K562 (cell line): ENCODE data around the gene NPAS3. TPM values are rescaled to one million over a fixed set of nuclear protein-coding genes. Genes with fewer than 3 reads are reported as not detected.

Experiments used
- ATAC-seq: fragments of 200-7000 bp; cut with Tn5 transposase; 3 replicates; pipeline ENCODE4 v1.9.1; 2020; ENCODE audit warnings: moderate library complexity
- BruUV-seq: library from RNA; stranded (reverse); fragments of 400-500 nt; replicated peaks from 2 replicates; lab custom pipeline; 2021; lab: Mats Ljungman, UMichigan
- CTCF ChIA-PET: fragments of 300-600 bp; formaldehyde crosslinking; extraction: SDS; loops from one replicate; lab custom pipeline; 2021; ENCODE audit warnings: low intra/inter-chr PET ratio; lab: Yijun Ruan, JAX
- POLR2A ChIA-PET: fragments of 300-600, 350-650 bp; sonication (Branson Sonifier 250); formaldehyde crosslinking; extraction: SDS; loops from one replicate; lab custom pipeline; 2021; ENCODE audit warnings: antibody characterized with exemption, inconsistent platforms; lab: Yijun Ruan, JAX
- DNase-seq, 4 experiments: peaks; one replicate each; pipeline versions ENCODE4 v3.0.0 to v3.0.0-alpha.2; 2011 to 2018; ENCODE audit warnings: low spot score in 3 of 4, mixed read lengths in 3 of 4; ENCODE audit errors: extremely low read depth in 1 of 4
- FAIRE-seq: peaks from 2 replicates; lab custom pipeline; 2011; peaks lifted over from hg19 to GRCh38; lab: Jason Lieb, UNC
- H2AFZ ChIP-seq: 2 replicates; pipeline ENCODE4 v1.6.0; 2011; ENCODE audit warnings: low read depth, low read length, control low read depth, inconsistent platforms
- H3K27ac ChIP-seq: fragments of 200-600 bp; 3 replicates; pipeline ENCODE4 v1.8.0; 2011; ENCODE audit warnings: low read depth, mild to moderate bottlenecking, control low read depth, inconsistent platforms, low read length, moderate library complexity, mixed read lengths; ENCODE audit errors: extremely low read depth
- H3K27me3 ChIP-seq, 2 experiments: fragments of 300-600 bp in 1 of 2; 2 replicates in 1 of 2; 3 replicates in 1 of 2; pipeline versions ENCODE4 v1.6.0 to v1.8.0; 2011; ENCODE audit warnings: inconsistent platforms in 2 of 2, low read length in 2 of 2, mild to moderate bottlenecking in 1 of 2, mixed read lengths in 1 of 2, moderate library complexity in 1 of 2; ENCODE audit not compliant: control insufficient read depth in 2 of 2, insufficient read depth in 2 of 2
- H3K36me3 ChIP-seq: fragments of 300-600 bp; 3 replicates; pipeline ENCODE4 v1.8.0; 2011; ENCODE audit warnings: mild to moderate bottlenecking, low read length, inconsistent platforms; ENCODE audit not compliant: control insufficient read depth, insufficient read depth
- H3K4me1 ChIP-seq, 2 experiments: fragments of 200-600 bp in 1 of 2; replicated peaks in 1 of 2; 2 replicates in 1 of 2; 3 replicates in 1 of 2; pipeline versions ENCODE4 v1.5.1 to v1.8.0; 2011; ENCODE audit warnings: inconsistent platforms in 2 of 2, low read length in 2 of 2, mild to moderate bottlenecking in 1 of 2, mixed read lengths in 1 of 2, moderate library complexity in 1 of 2; ENCODE audit not compliant: control insufficient read depth in 2 of 2, insufficient read depth in 2 of 2
- H3K4me2 ChIP-seq: 2 replicates; pipeline ENCODE4 v1.6.1; 2011; ENCODE audit warnings: low read length, control low read depth, inconsistent platforms, mixed read lengths; ENCODE audit not compliant: insufficient read depth
- H3K4me3 ChIP-seq: fragments of 200-600 bp; sonication (generic), shearing (Covaris generic); 2 replicates; pipeline ENCODE4 v1.5.1; 2016; ENCODE audit warnings: control low read depth, inconsistent platforms
- H3K79me2 ChIP-seq: fragments of 200-600 bp; 3 replicates; pipeline ENCODE4 v1.8.0; 2011; ENCODE audit warnings: low read length, inconsistent platforms; ENCODE audit not compliant: control insufficient read depth, insufficient read depth
- H3K9ac ChIP-seq, 2 experiments: 2 replicates each; pipeline versions ENCODE4 v1.6.0 to v1.6.1; 2011; ENCODE audit warnings: low read depth in 2 of 2, low read length in 2 of 2, control low read depth in 1 of 2, inconsistent platforms in 1 of 2, mild to moderate bottlenecking in 1 of 2, mixed read lengths in 1 of 2; ENCODE audit not compliant: insufficient read depth in 1 of 2
- H3K9me1 ChIP-seq: one replicate; pipeline ENCODE4 v1.6.0; 2011; ENCODE audit warnings: inconsistent platforms, mild to moderate bottlenecking, low read length, moderate library complexity; ENCODE audit not compliant: control insufficient read depth, insufficient read depth
- H3K9me3 ChIP-seq: replicated peaks from 2 replicates; pipeline ENCODE4 v1.5.1; 2011; ENCODE audit warnings: low read depth, low read length, inconsistent platforms; ENCODE audit not compliant: control insufficient read depth, insufficient read depth
- H4K20me1 ChIP-seq: replicated peaks from 2 replicates; pipeline ENCODE4 v1.6.1; 2011; ENCODE audit warnings: low read length, inconsistent platforms, mixed read lengths; ENCODE audit not compliant: control insufficient read depth, insufficient read depth
- ATF2 ChIP-seq: sonication (generic); formaldehyde crosslinking; IDR thresholded peaks from 2 replicates; pipeline ENCODE4 v1.8.1; 2022; ENCODE audit warnings: missing genetic modification reagents
- CREBBP ChIP-seq: IDR thresholded peaks from one replicate; pipeline ENCODE4 v1.6.1; 2012; ENCODE audit warnings: low read depth, mild to moderate bottlenecking, control low read depth, inconsistent platforms, low read length
- ILF3 ChIP-seq: fragments of 450-650 bp; IDR thresholded peaks from 2 replicates; pipeline ENCODE4 v1.6.1; 2018; ENCODE audit warnings: antibody characterized with exemption, mild to moderate bottlenecking, moderate library complexity, borderline replicate concordance
- IRF1 ChIP-seq: sonication (generic); formaldehyde crosslinking; IDR thresholded peaks from 2 replicates; pipeline ENCODE4 v1.8.0; 2022; ENCODE audit warnings: missing genetic modification reagents, mild to moderate bottlenecking, borderline replicate concordance
- KDM2B ChIP-seq: fragments of 250-450 bp; sonication (Bioruptor Pico); IDR thresholded peaks from 2 replicates; pipeline ENCODE4 v1.8.0; 2021; ENCODE audit warnings: mild to moderate bottlenecking, moderate library complexity
- MAFK ChIP-seq: IDR thresholded peaks from 2 replicates; pipeline ENCODE4 v1.6.1; 2011; ENCODE audit warnings: low read length, improper control_type of control experiment
- MYNN ChIP-seq, 2 experiments: sonication (generic); formaldehyde crosslinking in 1 of 2; IDR thresholded peaks; 2 replicates each; pipeline versions ENCODE4 v1.5.0 to v1.6.1; 2016 to 2020; ENCODE audit warnings: antibody characterized with exemption in 1 of 2, missing genetic modification reagents in 1 of 2
- NFE2L1 ChIP-seq: fragments of 450-650 bp; IDR thresholded peaks from 2 replicates; pipeline ENCODE4 v1.6.1; 2016; ENCODE audit warnings: missing genetic modification characterization, low read depth, mild to moderate bottlenecking, missing compliant biosample characterization, moderate library complexity, borderline replicate concordance
- POU5F1 ChIP-seq: fragments of 150-350 bp; IDR thresholded peaks from 2 replicates; pipeline ENCODE4 v1.6.1; 2014; ENCODE audit warnings: borderline replicate concordance, low read length, low read depth, mild to moderate bottlenecking; ENCODE audit not compliant: partially characterized antibody
- SAFB ChIP-seq: fragments of 200-400 bp; formaldehyde crosslinking; IDR thresholded peaks from 2 replicates; pipeline ENCODE4 v1.6.1; 2017; ENCODE audit warnings: low read depth, low read length, borderline replicate concordance
- ZNF140 ChIP-seq: fragments of 250-450 bp; sonication (Bioruptor Pico); IDR thresholded peaks from 2 replicates; pipeline ENCODE4 v1.8.0; 2021; ENCODE audit warnings: moderate library complexity, mild to moderate bottlenecking, inconsistent platforms
- ZNF583 ChIP-seq: fragments of 250-450 bp; sonication (Bioruptor Pico); IDR thresholded peaks from 2 replicates; pipeline ENCODE4 v1.4.0; 2020
- ZNF695 ChIP-seq: fragments of 450-650 bp; formaldehyde crosslinking; IDR thresholded peaks from 2 replicates; pipeline ENCODE4 v1.4.0; 2020; ENCODE audit warnings: mild to moderate bottlenecking, moderate library complexity
- WGBS: fragments of 100-300 bp; shearing (Covaris generic); methylation state at CpG from one replicate; pipeline ENCODE4 v1.1.6; 2016; ENCODE audit warnings: low coverage, mixed read lengths; ENCODE audit not compliant: insufficient coverage; ENCODE audit errors: missing lambda C conversion rate; 5-methylcytosine and 5-hydroxymethylcytosine counted together
- in situ Hi-C: fragments of 300-500 bp; cut with MboI; formaldehyde crosslinking; loops from 4 replicates; pipeline ENCODE4 v1.15.0; 2018; ENCODE audit warnings: inconsistent platforms, mixed read lengths
- intact Hi-C: fragments of 100-400 bp; cut with micrococcal nuclease; formaldehyde crosslinking; loops from 2 replicates; pipeline ENCODE4 v1.14.2; 2022
- polyA plus RNA-seq, 8 experiments: library from polyadenylated mRNA; depleted of rRNA in 4 of 8; stranded (reverse) in 5 of 8; unstranded in 3 of 8; fragments of >200 nt; fragmentation: Nextera tagmentation in 2 of 8; fragmentation: Illumina TruSeq in 1 of 8; extraction: Ambion mirVana in 2 of 8; extraction: Trizol in 1 of 8; gene quantifications; 2 replicates each; pipeline versions ENCODE4 v1.2.1 to v1.2.3, GENCODE V29; 2011 to 2014; ENCODE audit warnings: inconsistent platforms in 1 of 8, missing spikeins in 1 of 8
- total RNA-seq, 7 experiments: library from RNA; depleted of rRNA in 6 of 7; stranded (reverse); fragments of >200 nt in 6 of 7; fragmentation: Illumina TruSeq in 2 of 7; extraction: Trizol in 2 of 7; gene quantifications; 2 replicates each; pipeline versions ENCODE4 v1.2.1 to v1.2.3, GENCODE V29; 2011 to 2021; ENCODE audit warnings: low replicate concordance in 1 of 7
- TF ChIP-seq, protein P1 (sequence below): fragments of 250-450 bp; sonication (Bioruptor Pico); IDR thresholded peaks from 2 replicates; pipeline ENCODE4 v1.8.0; 2022; ENCODE audit warnings: inconsistent platforms
- TF ChIP-seq, protein P2 (sequence below): fragments of 450-650 bp; formaldehyde crosslinking; IDR thresholded peaks from 2 replicates; pipeline ENCODE4 v1.4.0; 2022; ENCODE audit warnings: missing genetic modification characterization

The NPAS3 gene
- total and polyA plus RNA-seq, 9 of the 15 experiments (the other 6 are each of a cell fraction or from before 2014, with no cell fraction given): 0.04 TPM; not detected in 8

DNA sequence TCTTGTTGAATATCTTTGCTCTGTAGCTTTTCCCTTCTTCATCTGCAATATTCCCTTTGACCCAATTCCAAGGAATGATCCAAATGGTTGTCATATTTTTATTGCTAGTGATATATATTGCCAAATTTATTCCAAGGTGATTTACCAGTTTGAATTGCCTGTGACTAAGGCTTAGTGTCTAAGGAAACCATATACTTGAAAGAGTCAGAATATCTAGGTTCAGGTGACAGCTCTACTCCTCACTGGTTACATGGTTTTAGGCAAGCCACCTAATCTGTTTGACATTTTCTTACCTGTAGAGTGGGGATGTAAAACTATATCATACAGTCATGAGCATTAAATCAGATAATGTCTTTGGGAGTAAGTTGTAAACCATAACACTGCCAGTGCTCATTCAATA lies 473.8 kb downstream of the NPAS3 start (continued):
- TF ChIP-seq, protein P1, sequence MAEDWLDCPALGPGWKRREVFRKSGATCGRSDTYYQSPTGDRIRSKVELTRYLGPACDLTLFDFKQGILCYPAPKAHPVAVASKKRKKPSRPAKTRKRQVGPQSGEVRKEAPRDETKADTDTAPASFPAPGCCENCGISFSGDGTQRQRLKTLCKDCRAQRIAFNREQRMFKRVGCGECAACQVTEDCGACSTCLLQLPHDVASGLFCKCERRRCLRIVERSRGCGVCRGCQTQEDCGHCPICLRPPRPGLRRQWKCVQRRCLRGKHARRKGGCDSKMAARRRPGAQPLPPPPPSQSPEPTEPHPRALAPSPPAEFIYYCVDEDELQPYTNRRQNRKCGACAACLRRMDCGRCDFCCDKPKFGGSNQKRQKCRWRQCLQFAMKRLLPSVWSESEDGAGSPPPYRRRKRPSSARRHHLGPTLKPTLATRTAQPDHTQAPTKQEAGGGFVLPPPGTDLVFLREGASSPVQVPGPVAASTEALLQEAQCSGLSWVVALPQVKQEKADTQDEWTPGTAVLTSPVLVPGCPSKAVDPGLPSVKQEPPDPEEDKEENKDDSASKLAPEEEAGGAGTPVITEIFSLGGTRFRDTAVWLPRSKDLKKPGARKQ (CRISPR knock-in tag): no peak
- TF ChIP-seq, protein P2, sequence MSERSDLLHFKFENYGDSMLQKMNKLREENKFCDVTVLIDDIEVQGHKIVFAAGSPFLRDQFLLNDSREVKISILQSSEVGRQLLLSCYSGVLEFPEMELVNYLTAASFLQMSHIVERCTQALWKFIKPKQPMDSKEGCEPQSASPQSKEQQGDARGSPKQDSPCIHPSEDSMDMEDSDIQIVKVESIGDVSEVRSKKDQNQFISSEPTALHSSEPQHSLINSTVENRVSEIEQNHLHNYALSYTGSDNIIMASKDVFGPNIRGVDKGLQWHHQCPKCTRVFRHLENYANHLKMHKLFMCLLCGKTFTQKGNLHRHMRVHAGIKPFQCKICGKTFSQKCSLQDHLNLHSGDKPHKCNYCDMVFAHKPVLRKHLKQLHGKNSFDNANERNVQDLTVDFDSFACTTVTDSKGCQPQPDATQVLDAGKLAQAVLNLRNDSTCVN (CRISPR knock-in tag): no peak
- no peak for TF ChIP-seq KDM2B (CRISPR knock-in tag)
- TF ChIP-seq POU5F1: no peak
- no peak for TF ChIP-seq ZNF583 (CRISPR knock-in tag)
- TF ChIP-seq NFE2L1 (tag): no peak
- no peak for TF ChIP-seq MYNN (IDR thresholded peaks at IDR 0.05)
- no peak for TF ChIP-seq MYNN (CRISPR knock-in tag; IDR thresholded peaks at IDR 0.05)
- no peak for TF ChIP-seq CREBBP

GRCh38 chr14:33413381-33413780 lies 474.7 kb downstream of the NPAS3 start:
- no peak for ATAC-seq
- H2AFZ ChIP-seq: no peak overlapping the region
- WGBS: 27% methylated on average over 5 of the region's 5 CpGs

More at GRCh38 chr14:33413381-33413780, 474.7 kb downstream of the NPAS3 start:
- no TSS peak for BruUV-seq
- Histone ChIP-seq H3K36me3 (no peaks in the 10 kb centered on the region), H3K9me1 (no peaks in the 10 kb centered on the region), H3K27ac (no peak overlapping the region), H3K9ac (no peak overlapping the region), H3K79me2 (no peaks in the 10 kb centered on the region), H4K20me1 (no peaks in the 10 kb centered on the region), H3K27me3 (no peaks in the 10 kb centered on the region), H3K4me3 (no peak overlapping the region), H3K4me2 (no peak overlapping the region), H3K9me3 (no peaks in the 10 kb centered on the region), H3K4me1 (no peaks in the 10 kb centered on the region)
- intact Hi-C loops (no loop called here), in situ Hi-C loops (no loop called here)
- DNase-seq: no peak
- ChIA-PET CTCF (no interaction called here), POLR2A (no interaction called here)
- TF ChIP-seq ATF2 (CRISPR knock-in tag) (no peak), SAFB (no peak), IRF1 (CRISPR knock-in tag) (no peak), ZNF140 (CRISPR knock-in tag) (no peak), ILF3 (no peak), MAFK (no peak), ZNF695 (CRISPR knock-in tag) (no peak)
- no peak for FAIRE-seq
